GM23248 (cell line): ENCODE results near the gene RRAS.

Experiments used
- EZH2 ChIP-seq: fragments of 200-600 bp; sonication (generic); IDR thresholded peaks from 2 replicates; pipeline ENCODE4 v1.6.1; 2018; ENCODE audit warnings: antibody characterized with exemption, mild to moderate bottlenecking; ENCODE audit not compliant: insufficient read depth, poor library complexity, severe bottlenecking
- EZH2phosphoT487 ChIP-seq: fragments of 200-600 bp; sonication (generic); IDR thresholded peaks from 2 replicates; pipeline ENCODE4 v1.6.1; 2018; ENCODE audit warnings: antibody characterized with exemption, moderate library complexity, mild to moderate bottlenecking, low read depth; ENCODE audit not compliant: insufficient read depth

DNA sequence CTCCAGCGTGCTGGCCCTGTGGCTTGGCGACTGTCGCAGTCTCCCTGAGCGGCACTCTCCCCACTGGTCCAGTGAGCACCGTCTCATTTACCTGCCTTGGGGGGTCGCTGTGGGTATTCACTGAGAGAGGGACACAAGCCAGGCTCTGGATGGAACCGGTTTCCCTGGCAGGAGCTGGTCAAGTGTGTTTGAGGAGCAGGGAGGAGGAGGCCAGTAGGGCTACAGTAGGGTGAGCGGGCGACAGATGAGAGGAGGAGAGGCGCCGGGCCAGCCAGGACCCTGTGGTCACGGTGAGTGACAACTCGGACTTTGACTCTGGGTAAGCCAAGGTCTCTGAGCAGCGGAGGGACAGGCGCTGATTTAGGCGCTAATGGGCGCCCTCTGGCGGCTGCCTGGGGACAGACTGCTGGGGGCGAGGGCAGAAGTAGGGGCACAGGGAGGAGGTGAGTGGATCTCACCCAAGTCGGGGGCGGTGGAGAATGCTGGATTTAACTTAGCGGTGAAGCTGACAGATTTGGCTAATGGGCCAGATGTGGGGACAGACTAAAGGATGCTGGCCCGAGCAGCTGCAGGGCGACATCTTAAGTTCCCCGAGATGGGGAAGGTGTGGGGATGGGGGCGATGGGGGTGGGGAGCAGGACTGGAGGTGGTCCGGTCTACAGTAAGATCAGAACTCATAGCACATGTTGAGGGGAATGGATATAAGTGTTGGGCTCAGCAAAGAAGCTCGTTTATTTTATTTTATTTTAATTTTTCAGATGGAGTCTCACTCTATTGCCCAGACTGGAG is 32.4 kb upstream of the RRAS start:
- TF ChIP-seq EZH2phosphoT487 (no peak), EZH2 (no peak)
